Coronary artery (tissue), 2 donors: ENCODE measurements around the gene HNRNPUL1.

Experiments used
- DNase-seq: peaks from one replicate; pipeline ENCODE4 v3.0.0-alpha.2; 2017; ENCODE audit warnings: low spot score
- H3K27ac ChIP-seq, 2 donors: fragments of 200-600 bp; sonication (generic); one replicate each; pipeline ENCODE4 v1.5.1; 2016 to 2019
- H3K4me3 ChIP-seq: fragments of 200-600 bp; sonication (generic); 2 replicates; pipeline ENCODE4 v1.5.1; 2016; ENCODE audit warnings: mild to moderate bottlenecking, moderate library complexity
- TF ChIP-seq, protein P1 (sequence below): fragments of 200-600 bp; sonication (generic); IDR thresholded peaks from one replicate; pipeline ENCODE4 v1.5.1; 2019; ENCODE audit warnings: antibody characterized with exemption

The HNRNPUL1 gene

DNA sequence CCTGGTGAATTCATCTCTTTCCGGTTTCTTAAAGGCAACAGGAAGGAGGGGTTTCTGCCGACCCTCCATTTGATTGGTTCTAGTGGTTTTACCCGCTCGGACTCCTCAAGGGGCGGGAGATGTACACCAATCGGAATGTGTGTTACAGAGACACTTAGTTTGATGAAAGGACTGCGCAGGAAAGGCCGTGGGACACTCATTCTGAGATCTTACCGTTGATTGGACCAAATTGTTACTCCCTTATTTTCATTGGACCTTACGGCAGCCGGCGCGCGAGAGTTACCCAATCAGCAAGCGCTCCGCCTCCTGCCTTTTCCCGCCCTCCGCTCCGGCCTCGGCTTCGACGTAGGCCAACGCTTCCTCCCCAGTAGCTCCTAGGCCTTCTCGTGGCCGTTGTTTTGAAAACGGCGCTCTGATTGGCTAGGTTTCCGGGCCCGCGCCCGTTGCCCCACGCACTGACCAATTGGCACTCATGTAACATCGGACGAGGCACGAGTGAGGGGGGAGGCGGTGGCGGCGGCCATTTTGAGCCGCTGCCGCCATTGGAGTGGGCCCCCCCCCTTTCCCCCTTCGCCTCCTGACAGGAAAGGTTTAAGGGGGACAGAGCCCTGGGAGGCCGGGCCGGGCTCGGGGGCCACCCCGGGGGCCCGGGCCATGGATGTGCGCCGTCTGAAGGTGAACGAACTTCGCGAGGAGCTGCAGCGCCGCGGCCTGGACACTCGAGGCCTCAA, at the start of gene HNRNPUL1:
Gene HNRNPUL1, plus strand, starts transcription at position 523 of the 731 bp plus-strand sequence. Its CDS starts 132 bp downstream, at position 655.
- DNase-seq: peak; percentile 100
- TF ChIP-seq, protein P1, sequence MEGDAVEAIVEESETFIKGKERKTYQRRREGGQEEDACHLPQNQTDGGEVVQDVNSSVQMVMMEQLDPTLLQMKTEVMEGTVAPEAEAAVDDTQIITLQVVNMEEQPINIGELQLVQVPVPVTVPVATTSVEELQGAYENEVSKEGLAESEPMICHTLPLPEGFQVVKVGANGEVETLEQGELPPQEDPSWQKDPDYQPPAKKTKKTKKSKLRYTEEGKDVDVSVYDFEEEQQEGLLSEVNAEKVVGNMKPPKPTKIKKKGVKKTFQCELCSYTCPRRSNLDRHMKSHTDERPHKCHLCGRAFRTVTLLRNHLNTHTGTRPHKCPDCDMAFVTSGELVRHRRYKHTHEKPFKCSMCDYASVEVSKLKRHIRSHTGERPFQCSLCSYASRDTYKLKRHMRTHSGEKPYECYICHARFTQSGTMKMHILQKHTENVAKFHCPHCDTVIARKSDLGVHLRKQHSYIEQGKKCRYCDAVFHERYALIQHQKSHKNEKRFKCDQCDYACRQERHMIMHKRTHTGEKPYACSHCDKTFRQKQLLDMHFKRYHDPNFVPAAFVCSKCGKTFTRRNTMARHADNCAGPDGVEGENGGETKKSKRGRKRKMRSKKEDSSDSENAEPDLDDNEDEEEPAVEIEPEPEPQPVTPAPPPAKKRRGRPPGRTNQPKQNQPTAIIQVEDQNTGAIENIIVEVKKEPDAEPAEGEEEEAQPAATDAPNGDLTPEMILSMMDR: no peak
- Histone ChIP-seq H3K27ac (peak within 1 kb of the TSS; percentile 98 to 100), H3K4me3 (peak within 1 kb of the TSS; percentile 90)

DNA sequence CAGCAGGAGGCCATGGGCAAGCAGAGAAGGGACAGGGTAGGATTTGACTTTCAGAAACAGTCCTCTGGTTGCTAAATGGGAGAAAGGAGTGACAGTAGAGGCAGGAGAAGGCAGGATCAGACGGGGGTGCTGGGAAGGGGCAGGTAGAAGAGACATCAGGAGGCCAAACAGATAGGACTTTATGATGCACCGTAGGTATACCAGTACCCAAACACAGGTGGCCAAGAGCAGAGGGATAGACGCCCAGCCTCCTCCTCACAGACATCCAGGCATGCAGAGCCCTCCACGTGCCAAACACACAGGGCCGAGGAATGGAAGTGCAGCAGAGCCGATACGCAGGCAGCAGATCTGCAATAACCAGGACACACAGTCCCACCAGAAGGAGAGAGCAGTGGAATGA, 46.4 kb upstream of the HNRNPUL1 start:
- TF ChIP-seq, protein P1: no peak
- no peak for DNase-seq
- Histone ChIP-seq H3K4me3 (no peak overlapping the region), H3K27ac (peak overlapping the region; percentile 90 to 91)

DNA sequence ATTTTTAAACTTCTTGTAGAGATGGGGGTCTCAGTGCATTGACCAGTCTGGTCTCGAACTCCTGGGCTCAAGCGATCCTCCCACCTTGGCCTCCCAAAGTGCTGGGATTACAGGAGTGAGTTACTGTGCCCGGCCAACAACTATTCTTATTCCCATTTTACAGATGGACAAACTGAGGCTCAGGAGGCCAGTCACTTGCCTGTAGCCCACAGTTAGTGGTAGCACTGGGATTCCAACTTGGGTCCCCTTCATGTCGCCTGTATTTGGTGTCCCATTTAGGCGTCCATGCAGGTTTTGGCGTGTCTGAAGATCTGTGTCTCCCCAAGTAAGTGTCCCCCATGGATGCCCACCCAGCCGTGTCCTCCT, 45.9 kb upstream of the HNRNPUL1 start:
- DNase-seq: no peak
- H3K27ac ChIP-seq: peak overlapping the region; percentile 90 to 91
- TF ChIP-seq, protein P1: no peak
- H3K4me3 ChIP-seq: peak overlapping the region; percentile 72

DNA sequence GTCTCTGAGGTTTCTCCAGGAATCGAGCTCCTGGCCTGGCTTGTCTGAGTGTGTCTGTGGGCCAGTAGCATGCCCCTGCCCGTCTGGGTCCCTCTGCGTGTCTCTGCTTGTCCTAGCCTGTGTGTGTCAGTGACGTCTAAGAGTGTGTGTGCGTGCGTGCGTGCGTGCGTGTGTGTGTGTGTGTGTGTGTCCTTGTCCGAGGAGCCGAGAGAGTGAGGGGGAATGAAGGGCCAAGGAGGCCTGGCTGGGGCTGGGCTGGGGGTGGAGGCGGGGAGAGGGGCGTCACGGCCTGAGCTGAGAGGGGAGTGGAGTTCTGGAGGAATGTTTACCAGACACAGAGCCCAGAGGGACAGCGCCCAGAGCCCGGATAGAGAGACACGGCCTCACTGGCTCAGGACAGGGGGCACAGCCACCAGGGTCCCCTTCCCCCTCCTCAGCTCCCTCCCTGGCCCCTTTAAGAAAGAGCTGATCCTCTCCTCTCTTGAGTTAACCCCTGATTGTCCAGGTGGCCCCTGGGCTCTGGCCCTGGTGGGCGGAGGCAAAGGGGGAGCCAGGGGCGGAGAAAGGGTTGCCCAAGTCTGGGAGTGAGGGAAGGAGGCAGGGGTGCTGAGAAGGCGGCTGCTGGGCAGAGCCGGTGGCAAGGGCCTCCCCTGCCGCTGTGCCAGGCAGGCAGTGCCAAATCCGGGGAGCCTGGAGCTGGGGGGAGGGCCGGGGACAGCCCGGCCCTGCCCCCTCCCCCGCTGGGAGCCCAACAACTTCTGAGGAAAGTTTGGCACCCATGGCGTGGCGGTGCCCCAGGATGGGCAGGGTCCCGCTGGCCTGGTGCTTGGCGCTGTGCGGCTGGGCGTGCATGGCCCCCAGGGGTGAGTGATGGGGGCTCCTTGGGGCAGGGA, 45.3 kb upstream of the HNRNPUL1 start, which contains the start of gene AXL:
Gene AXL, plus strand, starts transcription at position 609 of the 893 bp plus-strand sequence. Its CDS starts 170 bp downstream, at position 779.
- peak within 1 kb of the TSS; percentile 90 to 91 for H3K27ac ChIP-seq
- peak; percentile 95 for DNase-seq
- peak within 1 kb of the TSS; percentile 72 for H3K4me3 ChIP-seq
- TF ChIP-seq, protein P1: no peak

DNA sequence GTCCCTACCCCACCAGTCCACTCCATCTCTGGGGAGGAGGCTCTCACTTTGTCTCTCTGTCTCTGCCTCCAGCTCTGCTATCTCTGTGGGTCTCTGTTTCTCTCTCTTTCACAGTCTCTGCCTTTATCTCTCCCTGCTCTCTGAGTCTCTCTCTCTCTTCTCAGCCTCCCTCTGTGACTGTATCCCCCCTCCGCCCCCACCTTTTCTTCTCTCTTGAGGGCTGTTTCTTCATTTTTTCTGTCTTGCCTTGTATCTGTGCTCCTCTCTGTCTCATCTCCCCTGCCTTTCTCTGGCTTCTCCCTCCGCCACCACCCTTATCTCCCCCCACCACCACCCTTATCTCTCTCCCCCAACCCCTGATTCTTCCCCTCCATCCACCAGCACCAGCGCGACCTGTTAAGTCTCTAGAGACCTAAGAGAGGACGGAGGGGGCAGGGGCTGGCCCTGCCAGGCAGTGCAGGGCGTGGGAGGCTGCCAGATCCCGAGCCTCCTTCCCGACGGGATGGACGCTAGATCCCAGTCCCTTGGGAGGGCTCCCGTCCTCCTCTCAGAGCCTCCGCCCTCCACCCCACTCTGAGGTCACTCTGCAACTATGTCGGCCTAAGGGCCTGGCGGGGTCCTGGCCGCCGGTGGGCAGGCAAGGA, 44.1 kb upstream of the HNRNPUL1 start:
- TF ChIP-seq, protein P1: no peak
- Histone ChIP-seq H3K27ac (peak overlapping the region; percentile 90 to 91), H3K4me3 (peak overlapping the region; percentile 72)
- no peak for DNase-seq

DNA sequence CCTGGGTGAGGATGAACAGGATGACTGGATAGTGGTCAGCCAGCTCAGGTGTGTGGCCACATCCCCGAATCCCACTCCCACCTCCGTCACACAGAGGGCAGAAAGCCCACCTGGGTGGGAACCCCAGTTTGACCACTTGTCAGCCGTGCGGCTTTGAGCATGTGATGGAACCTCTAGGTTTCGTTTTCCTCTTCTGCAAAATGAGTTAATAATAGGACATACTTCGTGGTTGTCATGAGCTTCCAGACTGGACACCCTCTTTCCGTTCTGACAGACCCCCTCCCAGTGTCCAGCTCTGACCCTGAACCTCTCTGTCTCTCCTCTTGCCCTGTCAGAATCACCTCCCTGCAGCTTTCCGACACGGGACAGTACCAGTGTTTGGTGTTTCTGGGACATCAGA, 43.4 kb upstream of the HNRNPUL1 start:
- Histone ChIP-seq H3K27ac (peak overlapping the region; percentile 90 to 91), H3K4me3 (peak overlapping the region; percentile 72)
- no peak for DNase-seq
- TF ChIP-seq, protein P1: no peak
